Osteocyte (in vitro differentiated cells): ENCODE results near the gene KCNT1. TPM values are rescaled to one million over a fixed set of nuclear protein-coding genes. Genes with fewer than 3 reads are reported as not detected.

Experiments used
- DNase-seq: peaks from one replicate; pipeline ENCODE4 v3.0.0; 2021; ENCODE audit warnings: mixed read lengths; ENCODE audit not compliant: unreplicated experiment; ENCODE audit errors: extremely low spot score
- H3K27ac Mint-ChIP-seq: one replicate; pipeline ENCODE4 v1.8.0; 2021; ENCODE audit warnings: mild to moderate bottlenecking, mixed read lengths; ENCODE audit not compliant: unreplicated experiment
- H3K27me3 Mint-ChIP-seq: one replicate; pipeline ENCODE4 v1.8.0; 2021; ENCODE audit warnings: mixed read lengths; ENCODE audit not compliant: unreplicated experiment
- H3K36me3 Mint-ChIP-seq: one replicate; pipeline ENCODE4 v1.8.0; 2021; ENCODE audit warnings: mixed read lengths; ENCODE audit not compliant: unreplicated experiment
- H3K4me1 Mint-ChIP-seq: one replicate; pipeline ENCODE4 v1.8.0; 2021; ENCODE audit warnings: mixed read lengths; ENCODE audit not compliant: unreplicated experiment
- H3K4me3 Mint-ChIP-seq: one replicate; pipeline ENCODE4 v1.8.0; 2021; ENCODE audit warnings: mild to moderate bottlenecking, moderate library complexity, mixed read lengths; ENCODE audit not compliant: unreplicated experiment
- H3K9me3 Mint-ChIP-seq: one replicate; pipeline ENCODE4 v1.8.0; 2021; ENCODE audit warnings: mixed read lengths; ENCODE audit not compliant: unreplicated experiment
- CTCF ChIP-seq: fragments of 200-600 bp; sonication (generic); IDR thresholded peaks from 2 replicates; pipeline ENCODE4 v1.5.0; 2021; ENCODE audit warnings: antibody characterized with exemption, mild to moderate bottlenecking, moderate library complexity
- total RNA-seq: library from RNA; stranded (reverse); gene quantifications from 2 replicates; pipeline ENCODE4 v1.2.1, GENCODE V29; 2021

KCNT1 gene
- total RNA-seq, 1 donor from 2014 or later = not detected

DNA sequence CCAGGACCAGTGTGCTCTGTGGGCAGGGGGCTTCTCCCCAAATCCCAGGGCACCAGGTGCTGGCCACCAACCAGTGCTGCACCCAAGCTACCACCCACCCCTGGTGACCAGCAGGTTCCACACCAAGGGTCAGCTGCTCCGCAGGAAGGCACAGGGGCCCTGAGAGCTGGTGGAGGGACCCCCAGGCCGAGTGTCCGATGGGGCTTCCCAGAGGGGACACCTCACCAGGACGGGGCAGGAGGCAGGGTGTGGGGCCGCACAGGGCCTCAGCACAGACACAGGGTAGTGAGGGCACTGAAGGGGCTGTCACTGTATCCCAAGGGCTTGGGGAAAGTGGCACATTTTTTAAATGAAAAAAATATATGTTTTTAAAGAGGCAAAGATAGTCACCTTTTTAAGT is 20.8 kb upstream of the KCNT1 start:
- Mint-ChIP-seq H3K9me3 (no peaks in the 10 kb centered on the region), H3K27me3 (no peaks in the 10 kb centered on the region), H3K27ac (no peak overlapping the region), H3K36me3 (no peaks in the 10 kb centered on the region), H3K4me1 (no peaks in the 10 kb centered on the region), H3K4me3 (no peak overlapping the region)
- no peak for TF ChIP-seq CTCF
- DNase-seq = no peak

- H3K9me3 Mint-ChIP-seq = no peaks in the 10 kb centered on the region
- no peaks in the 10 kb centered on the region for H3K4me1 Mint-ChIP-seq
- DNase-seq = no peak
- H3K4me3 Mint-ChIP-seq = no peak overlapping the region
- no peak overlapping the region for H3K27ac Mint-ChIP-seq
- no peak for TF ChIP-seq CTCF
- no peaks in the 10 kb centered on the region for H3K36me3 Mint-ChIP-seq
- no peaks in the 10 kb centered on the region for H3K27me3 Mint-ChIP-seq
Measured at GRCh38 chr9:135683401-135684034, 18.5 kb upstream of the KCNT1 start.

- no peaks in the 10 kb centered on the region for H3K9me3 Mint-ChIP-seq
- no peaks in the 10 kb centered on the region for H3K4me1 Mint-ChIP-seq
Measured at GRCh38 chr9:135684691-135685090, 17.3 kb upstream of the KCNT1 start.

DNA sequence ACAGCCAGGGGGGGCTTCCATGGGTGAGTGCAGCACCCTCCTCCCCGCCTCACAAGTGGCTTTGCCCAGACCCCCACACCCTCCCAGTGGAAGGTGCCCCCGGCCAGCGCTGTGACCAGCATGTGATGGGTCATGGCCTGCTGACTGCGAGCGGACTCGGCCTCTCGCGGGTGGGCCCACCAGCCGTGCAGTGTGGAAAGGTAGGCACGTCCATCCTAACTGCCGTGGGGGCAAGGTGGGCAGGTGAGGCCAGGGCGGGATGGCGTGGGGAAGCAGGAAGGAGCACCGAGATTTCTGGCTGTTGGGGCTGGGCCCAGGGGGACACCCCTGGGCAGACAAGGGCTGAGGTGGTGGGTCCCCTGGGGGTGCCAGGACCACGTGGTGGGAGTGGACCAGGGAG is 14.8 kb upstream of the KCNT1 start:
- DNase-seq = no peak
- no peaks in the 10 kb centered on the region for H3K4me1 Mint-ChIP-seq
- H3K36me3 Mint-ChIP-seq = no peaks in the 10 kb centered on the region
- H3K9me3 Mint-ChIP-seq = no peaks in the 10 kb centered on the region
- H3K27me3 Mint-ChIP-seq = no peaks in the 10 kb centered on the region
- H3K4me3 Mint-ChIP-seq = no peak overlapping the region
- no peak overlapping the region for H3K27ac Mint-ChIP-seq
- TF ChIP-seq CTCF = no peak

More at GRCh38 chr9:135684691-135685090, 17.3 kb upstream of the KCNT1 start:
- no peak for DNase-seq
- Mint-ChIP-seq H3K4me3 (no peak overlapping the region), H3K27ac (no peak overlapping the region), H3K27me3 (no peaks in the 10 kb centered on the region), H3K36me3 (no peaks in the 10 kb centered on the region)
- no peak for TF ChIP-seq CTCF

DNA sequence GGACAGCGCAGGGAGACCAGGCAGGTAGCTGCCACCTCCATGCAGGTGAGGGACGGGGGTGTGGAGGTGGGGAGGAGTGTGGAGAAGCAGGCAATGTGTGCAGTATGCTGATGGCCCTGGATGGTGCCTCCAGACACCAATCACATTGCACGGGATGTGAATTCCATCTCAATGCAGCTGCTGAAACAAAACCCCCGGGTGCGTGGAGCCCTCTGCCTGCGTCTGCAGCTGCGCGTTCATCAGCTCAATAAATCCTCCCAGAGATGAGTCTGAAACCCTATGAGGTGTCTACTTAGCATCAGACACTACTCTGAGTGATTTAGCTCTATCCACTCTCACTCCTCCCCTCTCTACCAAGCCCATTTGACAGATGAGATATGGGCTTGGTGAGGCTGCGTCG is 13.0 kb upstream of the KCNT1 start:
- Mint-ChIP-seq H3K4me3 (no peak overlapping the region), H3K9me3 (no peaks in the 10 kb centered on the region), H3K36me3 (no peaks in the 10 kb centered on the region), H3K4me1 (no peaks in the 10 kb centered on the region), H3K27me3 (no peaks in the 10 kb centered on the region), H3K27ac (no peak overlapping the region)
- TF ChIP-seq CTCF = no peak
- DNase-seq = no peak
